H1 (cell line): ENCODE data around the gene ATXN7L3B.

Experiments
- CREB1 ChIP-seq: IDR thresholded peaks from 2 replicates; pipeline ENCODE4 v1.6.1; 2012; ENCODE audit warnings: inconsistent platforms
- CTCF ChIP-seq, 3 experiments: IDR thresholded peaks; 1 replicate in 2 of 3; 2 replicates in 1 of 3; pipeline versions ENCODE4 v1.5.1 to v1.6.1; 2011; ENCODE audit warnings: low read length in 3 of 3, mild to moderate bottlenecking in 3 of 3, inconsistent platforms in 2 of 3, low read depth in 1 of 3, moderate library complexity in 1 of 3; ENCODE audit not compliant: insufficient read depth in 1 of 3; ENCODE audit errors: control extremely low read depth in 1 of 3
- FOSL1 ChIP-seq: IDR thresholded peaks from 2 replicates; pipeline ENCODE4 v1.6.1; 2011; ENCODE audit warnings: mild to moderate bottlenecking, low read depth, low read length, moderate library complexity; ENCODE audit not compliant: insufficient read depth
- POLR2A ChIP-seq, 2 experiments: IDR thresholded peaks; 1 replicate in 1 of 2; 2 replicates in 1 of 2; pipeline ENCODE4 v1.6.1; 2011; ENCODE audit warnings: low read depth in 2 of 2, low read length in 2 of 2, mild to moderate bottlenecking in 2 of 2; ENCODE audit errors: control extremely low read depth in 1 of 2
- RBBP5 ChIP-seq: IDR thresholded peaks from 2 replicates; pipeline ENCODE4 v1.7.1; 2012; ENCODE audit warnings: low read depth, mild to moderate bottlenecking, inconsistent platforms, low read length, moderate library complexity, borderline replicate concordance
- TCF12 ChIP-seq: IDR thresholded peaks from 2 replicates; pipeline ENCODE4 v1.6.1; 2011; ENCODE audit warnings: low read depth, mild to moderate bottlenecking, low read length

GRCh38 chr12:74537707-74538385 is at the start of gene ATXN7L3B:
- peak in 1 of 3 experiments; percentile 2; a peak in 1 of 4 replicates for TF ChIP-seq CTCF (IDR thresholded peaks at IDR 0.05; ENCODE audit: control extremely low read depth in 1 of 3, insufficient read depth in 1 of 3, low read depth in 1 of 3, low read length in 3 of 3)
- peak; percentile 41 to 88 for TF ChIP-seq POLR2A (IDR thresholded peaks at IDR 0.05; ENCODE audit: control extremely low read depth in 1 of 2, low read depth in 2 of 2, low read length in 2 of 2)
- no peak for TF ChIP-seq TCF12
- TF ChIP-seq CREB1 = no peak
- no peak for TF ChIP-seq RBBP5
- no peak for TF ChIP-seq FOSL1
